Measurements from ENCODE around the gene OR9A2.

GRCh38 chr7:143016996-143017395 lies 9.9 kb downstream of the OR9A2 start:
- TF ChIP-seq POLR2A (IDR thresholded peaks at IDR 0.05) (no peak), CTCF (IDR thresholded peaks at IDR 0.05) (no peak)

Data from gastroesophageal sphincter (tissue), 3 donors.